Erythroblast (primary cell): Measurements from ENCODE around the gene PTPRCAP.

Experiments used
- GATA1 ChIP-seq: IDR thresholded peaks from 2 replicates; pipeline ENCODE4 v1.6.1; 2011; ENCODE audit warnings: low read depth, mild to moderate bottlenecking, control low read depth, low read length, moderate library complexity
- POLR2A ChIP-seq: IDR thresholded peaks from 2 replicates; pipeline ENCODE4 v1.6.1; 2011; ENCODE audit warnings: mild to moderate bottlenecking, low read length

DNA sequence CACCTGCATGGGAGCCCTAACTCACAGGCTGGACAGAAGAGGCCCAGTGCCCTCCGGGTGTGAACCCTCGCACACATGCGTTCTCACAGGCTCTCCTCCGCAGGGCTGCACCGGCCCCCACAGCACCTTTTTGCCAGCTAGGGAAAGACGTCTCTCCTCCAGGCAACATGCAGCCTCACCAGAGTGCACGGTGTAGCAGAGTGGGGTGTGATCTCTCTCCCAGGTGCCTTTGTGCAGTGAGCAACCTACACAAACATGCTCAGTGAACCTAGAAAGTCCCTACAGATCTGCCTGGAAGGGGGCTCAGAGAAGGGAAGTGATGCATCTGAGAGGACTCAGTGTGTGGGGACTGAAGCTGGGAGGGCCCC lies 25.7 kb downstream of the PTPRCAP start:
- no peak for TF ChIP-seq POLR2A
- TF ChIP-seq GATA1: no peak
